Neural cell (in vitro differentiated cells): ENCODE data around the gene SCN10A. TPM values are rescaled to one million over a fixed set of nuclear protein-coding genes. Genes with fewer than 3 reads are reported as not detected.

Experiments
- H2AFZ ChIP-seq: fragments of 200-600, 300-800 bp; sonication (generic), shearing (Covaris generic); 2 replicates; pipeline ENCODE4 v1.6.0; 2014; ENCODE audit warnings: low read depth, mild to moderate bottlenecking, antibody characterized with exemption, low read length, moderate library complexity
- H3F3A ChIP-seq: fragments of 200-600 bp; shearing (Covaris generic); 2 replicates; pipeline ENCODE4 v1.6.1; 2016; ENCODE audit warnings: mild to moderate bottlenecking, moderate library complexity, mixed read lengths, antibody characterized with exemption, low read length; ENCODE audit not compliant: insufficient read depth, poor library complexity, severe bottlenecking
- H3K27ac ChIP-seq: fragments of 200-600, 300-800 bp; sonication (generic), shearing (Covaris generic); 2 replicates; pipeline ENCODE4 v1.5.1; 2014; ENCODE audit warnings: mild to moderate bottlenecking, low read length, moderate library complexity
- H3K27me3 ChIP-seq: fragments of 300-800, 200-600 bp; sonication (generic), shearing (Covaris generic); 2 replicates; pipeline ENCODE4 v1.6.0; 2014; ENCODE audit warnings: mild to moderate bottlenecking, low read depth, low read length, moderate library complexity; ENCODE audit not compliant: insufficient read depth
- H3K36me3 ChIP-seq: fragments of 300-800, 200-600 bp; sonication (generic), shearing (Covaris generic); 2 replicates; pipeline ENCODE4 v1.5.1; 2014; ENCODE audit warnings: mild to moderate bottlenecking, antibody characterized with exemption, low read length, moderate library complexity; ENCODE audit not compliant: insufficient read depth
- H3K4me2 ChIP-seq: fragments of 300-800, 200-600 bp; sonication (generic), shearing (Covaris generic); 2 replicates; pipeline ENCODE4 v1.6.0; 2014; ENCODE audit warnings: mild to moderate bottlenecking, low read length
- H3K4me3 ChIP-seq: fragments of 300-800, 200-600 bp; sonication (generic), shearing (Covaris generic); 2 replicates; pipeline ENCODE4 v1.5.1; 2014; ENCODE audit warnings: mild to moderate bottlenecking, low read length, moderate library complexity
- H3K79me2 ChIP-seq: fragments of 200-600 bp; shearing (Covaris generic); replicated peaks from 2 replicates; pipeline ENCODE4 v1.6.0; 2014; ENCODE audit warnings: mild to moderate bottlenecking, low read length, moderate library complexity; ENCODE audit not compliant: insufficient read depth
- H3K9ac ChIP-seq: fragments of 300-800, 200-600 bp; sonication (generic), shearing (Covaris generic); 2 replicates; pipeline ENCODE4 v1.6.1; 2016; ENCODE audit warnings: mild to moderate bottlenecking, low read length, mixed read lengths
- H3K9me2 ChIP-seq: fragments of 200-600 bp; shearing (Covaris generic); 2 replicates; pipeline ENCODE4 v1.6.1; 2016; ENCODE audit warnings: mild to moderate bottlenecking, low read length, mixed read lengths; ENCODE audit not compliant: insufficient read depth
- H3K9me3 ChIP-seq: fragments of 200-600, 300-800 bp; sonication (generic), shearing (Covaris generic); 2 replicates; pipeline ENCODE4 v1.6.1; 2016; ENCODE audit warnings: mild to moderate bottlenecking, mixed run types, low read length, moderate library complexity, mixed read lengths
- H4K20me1 ChIP-seq: fragments of 200-600 bp; shearing (Covaris generic); 2 replicates; pipeline ENCODE4 v1.6.1; 2016; ENCODE audit warnings: mild to moderate bottlenecking, mixed run types; ENCODE audit not compliant: insufficient read depth
- EP300 ChIP-seq: fragments of 450-650 bp; conservative IDR thresholded peaks from 2 replicates; pipeline ENCODE4 v1.6.1; 2014; ENCODE audit warnings: antibody characterized with exemption, mild to moderate bottlenecking, moderate library complexity; ENCODE audit not compliant: poor library complexity, severe bottlenecking
- MXI1 ChIP-seq: fragments of 450-650 bp; conservative IDR thresholded peaks from 2 replicates; pipeline ENCODE4 v1.6.1; 2014; ENCODE audit warnings: antibody characterized with exemption, mild to moderate bottlenecking; ENCODE audit not compliant: poor library complexity, severe bottlenecking
- POLR2AphosphoS5 ChIP-seq: IDR thresholded peaks from 2 replicates; pipeline ENCODE4 v1.6.1; 2012
- RAD21 ChIP-seq: fragments of 450-650 bp; conservative IDR thresholded peaks from 2 replicates; pipeline ENCODE4 v1.6.1; 2014; ENCODE audit warnings: antibody characterized with exemption, mild to moderate bottlenecking, moderate library complexity
- SMC3 ChIP-seq: fragments of 450-650 bp; conservative IDR thresholded peaks from 2 replicates; pipeline ENCODE4 v1.6.1; 2014; ENCODE audit warnings: antibody characterized with exemption, mild to moderate bottlenecking, moderate library complexity; ENCODE audit not compliant: poor library complexity
- TAF1 ChIP-seq: IDR thresholded peaks from 2 replicates; pipeline ENCODE4 v1.6.1; 2012; ENCODE audit warnings: low read depth
- polyA plus RNA-seq: library from polyadenylated mRNA; depleted of rRNA; stranded (reverse); fragments of >200 nt; gene quantifications from 2 replicates; pipeline ENCODE4 v1.2.3, GENCODE V29; 2014
- TF ChIP-seq, protein P1 (sequence below): IDR thresholded peaks from 2 replicates; pipeline ENCODE4 v1.6.1; 2012; ENCODE audit warnings: borderline replicate concordance
- TF ChIP-seq, protein P2 (sequence below): fragments of 450-650 bp; IDR thresholded peaks from 2 replicates; pipeline ENCODE4 v1.5.1; 2014; ENCODE audit warnings: antibody characterized with exemption, mild to moderate bottlenecking, moderate library complexity; ENCODE audit not compliant: poor library complexity, severe bottlenecking

Gene SCN10A
- polyA plus RNA-seq, 1 donor from 2014 or later = not detected

DNA sequence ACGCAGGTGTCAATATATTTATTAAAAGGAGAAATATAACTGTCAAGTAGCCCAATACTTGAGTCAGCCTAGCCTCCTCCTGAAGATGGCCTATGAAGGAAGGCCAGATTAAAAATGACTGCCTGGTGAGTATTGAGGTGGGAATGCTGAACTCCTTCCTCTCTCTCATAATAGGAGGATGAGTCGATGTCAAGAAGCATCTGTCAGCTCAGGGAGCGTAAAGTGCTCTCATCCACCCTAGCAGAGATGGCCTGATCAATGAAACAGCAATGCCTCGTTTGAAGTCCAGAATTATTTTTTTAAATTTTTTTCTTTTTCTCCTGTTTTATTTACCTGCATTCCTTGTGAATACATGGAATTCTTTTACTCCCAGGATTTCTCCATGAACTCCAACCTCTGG is 58.3 kb downstream of the SCN10A start:
- Histone ChIP-seq H3K27ac (no peak overlapping the region), H4K20me1 (no peaks in the 10 kb centered on the region), H3K4me2 (no peak overlapping the region), H3K4me3 (no peak overlapping the region), H2AFZ (no peak overlapping the region), H3K9me3 (no peaks in the 10 kb centered on the region), H3K9ac (no peak overlapping the region), H3K79me2 (no peaks in the 10 kb centered on the region), H3K9me2 (no peaks in the 10 kb centered on the region), H3F3A (no peaks in the 10 kb centered on the region), H3K36me3 (no peaks in the 10 kb centered on the region), H3K27me3 (no peaks in the 10 kb centered on the region)
- TF ChIP-seq MXI1 (no peak), POLR2AphosphoS5 (no peak), EP300 (no peak)
- TF ChIP-seq, protein P1, sequence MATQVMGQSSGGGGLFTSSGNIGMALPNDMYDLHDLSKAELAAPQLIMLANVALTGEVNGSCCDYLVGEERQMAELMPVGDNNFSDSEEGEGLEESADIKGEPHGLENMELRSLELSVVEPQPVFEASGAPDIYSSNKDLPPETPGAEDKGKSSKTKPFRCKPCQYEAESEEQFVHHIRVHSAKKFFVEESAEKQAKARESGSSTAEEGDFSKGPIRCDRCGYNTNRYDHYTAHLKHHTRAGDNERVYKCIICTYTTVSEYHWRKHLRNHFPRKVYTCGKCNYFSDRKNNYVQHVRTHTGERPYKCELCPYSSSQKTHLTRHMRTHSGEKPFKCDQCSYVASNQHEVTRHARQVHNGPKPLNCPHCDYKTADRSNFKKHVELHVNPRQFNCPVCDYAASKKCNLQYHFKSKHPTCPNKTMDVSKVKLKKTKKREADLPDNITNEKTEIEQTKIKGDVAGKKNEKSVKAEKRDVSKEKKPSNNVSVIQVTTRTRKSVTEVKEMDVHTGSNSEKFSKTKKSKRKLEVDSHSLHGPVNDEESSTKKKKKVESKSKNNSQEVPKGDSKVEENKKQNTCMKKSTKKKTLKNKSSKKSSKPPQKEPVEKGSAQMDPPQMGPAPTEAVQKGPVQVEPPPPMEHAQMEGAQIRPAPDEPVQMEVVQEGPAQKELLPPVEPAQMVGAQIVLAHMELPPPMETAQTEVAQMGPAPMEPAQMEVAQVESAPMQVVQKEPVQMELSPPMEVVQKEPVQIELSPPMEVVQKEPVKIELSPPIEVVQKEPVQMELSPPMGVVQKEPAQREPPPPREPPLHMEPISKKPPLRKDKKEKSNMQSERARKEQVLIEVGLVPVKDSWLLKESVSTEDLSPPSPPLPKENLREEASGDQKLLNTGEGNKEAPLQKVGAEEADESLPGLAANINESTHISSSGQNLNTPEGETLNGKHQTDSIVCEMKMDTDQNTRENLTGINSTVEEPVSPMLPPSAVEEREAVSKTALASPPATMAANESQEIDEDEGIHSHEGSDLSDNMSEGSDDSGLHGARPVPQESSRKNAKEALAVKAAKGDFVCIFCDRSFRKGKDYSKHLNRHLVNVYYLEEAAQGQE = no peak
- TF ChIP-seq, protein P2, sequence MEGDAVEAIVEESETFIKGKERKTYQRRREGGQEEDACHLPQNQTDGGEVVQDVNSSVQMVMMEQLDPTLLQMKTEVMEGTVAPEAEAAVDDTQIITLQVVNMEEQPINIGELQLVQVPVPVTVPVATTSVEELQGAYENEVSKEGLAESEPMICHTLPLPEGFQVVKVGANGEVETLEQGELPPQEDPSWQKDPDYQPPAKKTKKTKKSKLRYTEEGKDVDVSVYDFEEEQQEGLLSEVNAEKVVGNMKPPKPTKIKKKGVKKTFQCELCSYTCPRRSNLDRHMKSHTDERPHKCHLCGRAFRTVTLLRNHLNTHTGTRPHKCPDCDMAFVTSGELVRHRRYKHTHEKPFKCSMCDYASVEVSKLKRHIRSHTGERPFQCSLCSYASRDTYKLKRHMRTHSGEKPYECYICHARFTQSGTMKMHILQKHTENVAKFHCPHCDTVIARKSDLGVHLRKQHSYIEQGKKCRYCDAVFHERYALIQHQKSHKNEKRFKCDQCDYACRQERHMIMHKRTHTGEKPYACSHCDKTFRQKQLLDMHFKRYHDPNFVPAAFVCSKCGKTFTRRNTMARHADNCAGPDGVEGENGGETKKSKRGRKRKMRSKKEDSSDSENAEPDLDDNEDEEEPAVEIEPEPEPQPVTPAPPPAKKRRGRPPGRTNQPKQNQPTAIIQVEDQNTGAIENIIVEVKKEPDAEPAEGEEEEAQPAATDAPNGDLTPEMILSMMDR = no peak

DNA sequence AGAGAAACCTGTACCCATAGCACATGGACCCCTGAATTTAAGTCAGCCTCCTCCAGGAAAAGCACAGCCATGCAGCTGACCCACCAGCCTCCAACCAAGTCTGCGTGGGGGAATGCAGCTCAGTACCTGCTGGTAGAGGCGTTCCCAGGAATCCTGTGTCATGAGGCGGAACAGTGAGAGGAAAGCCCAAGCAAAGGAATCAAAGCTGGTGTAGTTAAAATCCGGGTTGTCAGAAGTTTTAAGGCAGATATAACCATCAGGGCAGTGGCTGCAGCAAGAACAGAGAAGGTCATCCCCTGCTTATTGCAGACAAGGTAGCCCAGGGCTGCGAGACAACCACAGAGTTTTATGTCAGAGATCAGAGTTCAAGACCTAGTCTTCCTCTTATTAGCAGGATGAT is 59.1 kb downstream of the SCN10A start:
- Histone ChIP-seq H3K79me2 (no peaks in the 10 kb centered on the region), H3K4me2 (no peak overlapping the region), H3F3A (no peaks in the 10 kb centered on the region), H3K9me3 (no peaks in the 10 kb centered on the region), H3K27ac (no peak overlapping the region), H2AFZ (no peak overlapping the region), H3K27me3 (no peaks in the 10 kb centered on the region), H3K9ac (no peak overlapping the region), H4K20me1 (no peaks in the 10 kb centered on the region), H3K9me2 (no peaks in the 10 kb centered on the region), H3K36me3 (no peaks in the 10 kb centered on the region), H3K4me3 (no peak overlapping the region)
- TF ChIP-seq, protein P2 = no peak
- TF ChIP-seq TAF1 (no peak), EP300 (no peak), SMC3 (no peak), POLR2AphosphoS5 (no peak)

DNA sequence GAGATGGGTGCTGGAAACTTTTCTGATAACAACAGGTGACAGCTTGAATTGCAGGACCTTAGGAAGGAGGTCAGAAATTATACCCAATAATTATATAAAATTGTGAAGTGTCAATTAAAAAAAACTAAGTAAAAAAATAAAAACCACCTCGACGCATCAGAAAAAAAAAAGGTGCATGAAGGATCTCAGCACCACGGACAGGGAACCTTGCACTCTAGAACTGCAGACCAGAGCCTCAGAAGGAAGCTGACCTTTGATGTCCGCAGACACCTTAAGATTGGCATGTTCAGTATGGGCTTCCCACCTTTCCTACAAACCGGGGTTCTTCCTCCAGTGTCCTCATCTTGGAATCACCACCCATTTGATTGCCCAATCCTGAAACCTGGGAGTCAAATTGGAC is 60.9 kb downstream of the SCN10A start:
- TF ChIP-seq RAD21 (no peak), EP300 (no peak), POLR2AphosphoS5 (no peak), SMC3 (no peak)
- TF ChIP-seq, protein P1 = no peak
- TF ChIP-seq, protein P2 = no peak
- H3K9ac ChIP-seq = no peak overlapping the region
- H3K36me3 ChIP-seq = no peaks in the 10 kb centered on the region
- H4K20me1 ChIP-seq = no peaks in the 10 kb centered on the region
- H3K4me2 ChIP-seq = no peak overlapping the region
- H2AFZ ChIP-seq = no peak overlapping the region
- no peaks in the 10 kb centered on the region for H3F3A ChIP-seq
- no peak overlapping the region for H3K4me3 ChIP-seq
- no peaks in the 10 kb centered on the region for H3K79me2 ChIP-seq
- no peaks in the 10 kb centered on the region for H3K9me2 ChIP-seq
- no peaks in the 10 kb centered on the region for H3K9me3 ChIP-seq
- no peaks in the 10 kb centered on the region for H3K27me3 ChIP-seq
- no peak overlapping the region for H3K27ac ChIP-seq
